PC-9 (cell line): ENCODE results near the gene SAMD1. TPM values are rescaled to one million over a fixed set of nuclear protein-coding genes. Genes with fewer than 3 reads are reported as not detected.

Source experiments
- BruUV-seq: library from RNA; stranded (reverse); fragments of 400-500 nt; replicated peaks from 2 replicates; lab custom pipeline; 2021; lab: Mats Ljungman, UMichigan
- CTCF ChIA-PET: fragments of 300-600 bp; sonication (Branson Sonifier 250); formaldehyde crosslinking; loops from one replicate; lab custom pipeline; 2022; ENCODE audit warnings: antibody characterized with exemption; lab: Charles Lee
- POLR2A ChIA-PET: fragments of 300-600 bp; sonication (Branson Sonifier 250); formaldehyde crosslinking; loops from one replicate; lab custom pipeline; 2022; ENCODE audit warnings: antibody characterized with exemption; ENCODE audit not compliant: unreplicated experiment; lab: Charles Lee
- DNase-seq, 2 experiments: peaks; one replicate each; pipeline versions ENCODE4 v3.0.0 to v3.0.0-alpha.2; 2015 to 2022; ENCODE audit warnings: mixed read lengths in 1 of 2
- H2AFZ ChIP-seq: fragments of 200-600 bp; sonication (generic); 2 replicates; pipeline ENCODE4 v1.8.1; 2017; ENCODE audit warnings: antibody characterized with exemption
- H3F3A ChIP-seq: fragments of 200-600 bp; sonication (generic); 2 replicates; pipeline ENCODE4 v1.8.1; 2017; ENCODE audit warnings: antibody characterized with exemption, mild to moderate bottlenecking, low read depth; ENCODE audit not compliant: insufficient read depth
- H3K27ac ChIP-seq: fragments of 200-600 bp; sonication (generic); 2 replicates; pipeline ENCODE4 v1.6.1; 2016; ENCODE audit warnings: mixed run types
- H3K27me3 ChIP-seq: fragments of 200-600 bp; sonication (generic); 2 replicates; pipeline ENCODE4 v1.6.1; 2016; ENCODE audit warnings: low read depth, mixed run types; ENCODE audit not compliant: insufficient read depth
- H3K36me3 ChIP-seq: fragments of 200-600 bp; sonication (generic); 2 replicates; pipeline ENCODE4 v1.6.1; 2016; ENCODE audit warnings: low read depth, mixed run types
- H3K4me1 ChIP-seq: fragments of 200-600 bp; sonication (generic); replicated peaks from 2 replicates; pipeline ENCODE4 v1.6.1; 2016; ENCODE audit warnings: mixed run types; ENCODE audit not compliant: insufficient read depth
- H3K4me2 ChIP-seq: fragments of 200-600 bp; sonication (generic); 2 replicates; pipeline ENCODE4 v1.6.1; 2017; ENCODE audit warnings: mixed run types
- H3K4me3 ChIP-seq: fragments of 200-600 bp; sonication (generic); 2 replicates; pipeline ENCODE4 v1.6.1; 2016; ENCODE audit warnings: mixed run types
- H3K79me2 ChIP-seq: fragments of 200-600 bp; sonication (generic); 2 replicates; pipeline ENCODE4 v1.6.1; 2017; ENCODE audit warnings: low read depth, mixed run types
- H3K9me2 ChIP-seq: fragments of 200-600 bp; sonication (generic); 2 replicates; pipeline ENCODE4 v1.8.1; 2017; ENCODE audit warnings: mild to moderate bottlenecking; ENCODE audit not compliant: insufficient read depth
- H3K9me3 ChIP-seq: fragments of 200-600 bp; sonication (generic); 2 replicates; pipeline ENCODE4 v1.8.1; 2016; ENCODE audit warnings: low read depth; ENCODE audit not compliant: insufficient read depth
- H4K20me1 ChIP-seq: fragments of 200-600 bp; sonication (generic); 2 replicates; pipeline ENCODE4 v1.8.1; 2017; ENCODE audit not compliant: insufficient read depth
- CTCF ChIP-seq: fragments of 200-600 bp; sonication (generic); conservative IDR thresholded peaks from 2 replicates; pipeline ENCODE4 v1.6.1; 2017; ENCODE audit warnings: mixed run types, antibody characterized with exemption, mild to moderate bottlenecking, moderate library complexity
- EZH2 ChIP-seq: fragments of 200-600 bp; sonication (generic); IDR thresholded peaks from 2 replicates; pipeline ENCODE4 v1.8.0; 2017; ENCODE audit warnings: antibody characterized with exemption, low read depth
- intact Hi-C: fragments of 100-400 bp; cut with micrococcal nuclease; formaldehyde crosslinking; loops from one replicate; pipeline ENCODE4 v1.10.0; 2022; ENCODE audit not compliant: unreplicated experiment
- total RNA-seq: library from RNA; stranded (reverse); gene quantifications from 2 replicates; pipeline ENCODE4 v1.2.3, GENCODE V29; 2021

SAMD1 gene
- total RNA-seq, 1 experiment from 2014 or later, result 50.3 TPM

- H3K4me2 ChIP-seq, result no peak overlapping the region
- no TSS peak for BruUV-seq
- no peak overlapping the region for H3K4me3 ChIP-seq
- H3K27me3 ChIP-seq, result no peaks in the 10 kb centered on the region
- H3K79me2 ChIP-seq, result no peaks in the 10 kb centered on the region
- TF ChIP-seq CTCF (no peak), EZH2 (no peak)
- H2AFZ ChIP-seq, result no peak overlapping the region
- ChIA-PET POLR2A (no interaction called here), CTCF (no interaction called here)
- no peaks in the 10 kb centered on the region for H3K9me3 ChIP-seq
- no peaks in the 10 kb centered on the region for H3K36me3 ChIP-seq
- H3K27ac ChIP-seq, result no peak overlapping the region
- peaks cover 7% of the 10 kb centered on the region; the same call in 1 of the 2 replicates for H3F3A ChIP-seq
- intact Hi-C loops, result no loop called here
- no peaks in the 10 kb centered on the region for H4K20me1 ChIP-seq
- no peaks in the 10 kb centered on the region for H3K4me1 ChIP-seq
- no peak for DNase-seq
- H3K9me2 ChIP-seq, result no peaks in the 10 kb centered on the region
These were observed 35.2 kb downstream of the SAMD1 start for GRCh38 chr19:14055396-14055795.

- H3F3A ChIP-seq, result peaks cover 2% of the 10 kb centered on the region; the same call in 1 of the 2 replicates
- H4K20me1 ChIP-seq, result no peaks in the 10 kb centered on the region
- BruUV-seq, result no TSS peak
- TF ChIP-seq EZH2, result no peak
- TF ChIP-seq CTCF, result no peak
- no peaks in the 10 kb centered on the region for H3K4me1 ChIP-seq
- H3K36me3 ChIP-seq, result no peaks in the 10 kb centered on the region
- no peak for DNase-seq
- POLR2A ChIA-PET, result no interaction called here
- H3K27ac ChIP-seq, result no peak overlapping the region
- intact Hi-C loops, result no loop called here
- no peaks in the 10 kb centered on the region for H3K79me2 ChIP-seq
- no peak overlapping the region for H3K4me2 ChIP-seq
- H2AFZ ChIP-seq, result no peak overlapping the region
- no peaks in the 10 kb centered on the region for H3K9me3 ChIP-seq
- no peaks in the 10 kb centered on the region for H3K27me3 ChIP-seq
- H3K9me2 ChIP-seq, result no peaks in the 10 kb centered on the region
- CTCF ChIA-PET, result no interaction called here
- no peak overlapping the region for H3K4me3 ChIP-seq
These were observed 35.8 kb downstream of the SAMD1 start for GRCh38 chr19:14054721-14055120.

GRCh38 chr19:14054099-14054498 is 36.5 kb downstream of the SAMD1 start:
- CTCF ChIA-PET, result interaction anchor here (0.5 to 0.6 kb wide), 2 partner anchors 23 to 203 kb away, joined by 3 read pairs; partner anchors contain the start of gene IL27RA
- Histone ChIP-seq H3K4me1 (no peaks in the 10 kb centered on the region), H3K4me2 (no peak overlapping the region), H3K9me2 (no peaks in the 10 kb centered on the region), H4K20me1 (no peaks in the 10 kb centered on the region), H3K79me2 (no peaks in the 10 kb centered on the region), H3K9me3 (no peaks in the 10 kb centered on the region), H3F3A (no peaks in the 10 kb centered on the region), H2AFZ (no peak overlapping the region), H3K4me3 (no peak overlapping the region), H3K27ac (no peak overlapping the region), H3K36me3 (no peaks in the 10 kb centered on the region), H3K27me3 (no peaks in the 10 kb centered on the region)
- POLR2A ChIA-PET, result no interaction called here
- no peak for DNase-seq
- TF ChIP-seq CTCF (no peak), EZH2 (no peak)
- intact Hi-C loops, result no loop called here
- BruUV-seq, result no TSS peak
